Right lobe of liver (tissue), 6 donors: ENCODE measurements around the gene FAM20C. TPM values are rescaled to one million over a fixed set of nuclear protein-coding genes. Genes with fewer than 3 reads are reported as not detected.

Source experiments
- ATAC-seq, 4 donors: fragments of 200-7000 bp; cut with Tn5 transposase; one replicate each; pipeline ENCODE4 v1.9.1; 2020; ENCODE audit warnings: mild to moderate bottlenecking in 4 of 4, moderate library complexity in 4 of 4
- DNase-seq, 3 donors: peaks; one replicate each; pipeline ENCODE4 v3.0.0-alpha.2; 2020
- H3K27ac ChIP-seq, 3 donors: fragments of 200-600 bp; one replicate each; pipeline ENCODE4 v1.8.0; 2022
- H3K27me3 ChIP-seq, 2 donors: fragments of 200-600 bp; one replicate each; pipeline ENCODE4 v1.8.0; 2022
- H3K36me3 ChIP-seq, 4 donors: fragments of 200-600 bp; sonication (generic) in 1 of 4; one replicate each; pipeline versions ENCODE4 v1.5.1 to v1.8.0; 2017 to 2022; ENCODE audit warnings: control low read depth in 1 of 4
- H3K4me1 ChIP-seq, 4 donors: fragments of 200-600 bp; sonication (generic) in 1 of 4; one replicate each; pipeline versions ENCODE4 v1.5.1 to v1.8.0; 2017 to 2022; ENCODE audit warnings: control low read depth in 1 of 4
- H3K4me3 ChIP-seq, 3 donors: fragments of 200-600 bp; one replicate each; pipeline ENCODE4 v1.8.0; 2022
- H3K9me3 ChIP-seq, 4 donors: fragments of 200-600 bp; sonication (generic) in 1 of 4; one replicate each; pipeline versions ENCODE4 v1.5.1 to v1.8.0; 2017 to 2022; ENCODE audit warnings: control low read depth in 1 of 4
- POLR2A ChIP-seq: fragments of 450-650 bp; IDR thresholded peaks from one replicate; pipeline ENCODE4 v1.6.1; 2017; ENCODE audit warnings: antibody characterized with exemption, mild to moderate bottlenecking
- WGBS: methylation state at CpG from one replicate; pipeline ENCODE4 v1.1.6; 2018; ENCODE audit warnings: low coverage, low lambda C conversion rate; ENCODE audit not compliant: insufficient coverage; ENCODE audit errors: missing lambda C conversion rate; 5-methylcytosine and 5-hydroxymethylcytosine counted together
- intact Hi-C, 2 donors: fragments of 100-400 bp; cut with DNase I; formaldehyde crosslinking; loops; one replicate each; pipeline versions ENCODE4 v1.11.2 to v1.14.1; 2022
- total RNA-seq, 6 experiments: library from RNA; depleted of rRNA in 2 of 6; stranded (reverse); fragments of >200 nt in 2 of 6; fragmentation: NEBNext Ultra II Directional in 3 of 6; extraction: Animal tissue kit (Norgen Biotek cat#: 25700) in 3 of 6; gene quantifications; one replicate each; pipeline versions ENCODE4 v1.1.0 to v1.2.4, GENCODE V29; 2016 to 2023
- TF ChIP-seq, protein P1 (sequence below), 4 donors: fragments of 200-600 bp in 3 of 4; fragments of 450-650 bp in 1 of 4; IDR thresholded peaks; one replicate each; pipeline versions ENCODE4 v1.5.1 to v1.8.0; 2016 to 2022; ENCODE audit warnings: antibody characterized with exemption in 4 of 4, mild to moderate bottlenecking in 2 of 4
- donor health status: DM: no; HTN: yes; CAD: no.
- donor health status: DM: no; HTN: no; CAD: no.
- donor health status: DM: no; HTN: no; CAD: no.
- donor health status: DM: no; HTN: yes; CAD: no.
- donor health status: DM: no; HTN: yes; CAD: no.

Gene FAM20C
- total RNA-seq, 6 experiments from 2014 or later: 32.1 to 73.8 (median 57.3) TPM

DNA sequence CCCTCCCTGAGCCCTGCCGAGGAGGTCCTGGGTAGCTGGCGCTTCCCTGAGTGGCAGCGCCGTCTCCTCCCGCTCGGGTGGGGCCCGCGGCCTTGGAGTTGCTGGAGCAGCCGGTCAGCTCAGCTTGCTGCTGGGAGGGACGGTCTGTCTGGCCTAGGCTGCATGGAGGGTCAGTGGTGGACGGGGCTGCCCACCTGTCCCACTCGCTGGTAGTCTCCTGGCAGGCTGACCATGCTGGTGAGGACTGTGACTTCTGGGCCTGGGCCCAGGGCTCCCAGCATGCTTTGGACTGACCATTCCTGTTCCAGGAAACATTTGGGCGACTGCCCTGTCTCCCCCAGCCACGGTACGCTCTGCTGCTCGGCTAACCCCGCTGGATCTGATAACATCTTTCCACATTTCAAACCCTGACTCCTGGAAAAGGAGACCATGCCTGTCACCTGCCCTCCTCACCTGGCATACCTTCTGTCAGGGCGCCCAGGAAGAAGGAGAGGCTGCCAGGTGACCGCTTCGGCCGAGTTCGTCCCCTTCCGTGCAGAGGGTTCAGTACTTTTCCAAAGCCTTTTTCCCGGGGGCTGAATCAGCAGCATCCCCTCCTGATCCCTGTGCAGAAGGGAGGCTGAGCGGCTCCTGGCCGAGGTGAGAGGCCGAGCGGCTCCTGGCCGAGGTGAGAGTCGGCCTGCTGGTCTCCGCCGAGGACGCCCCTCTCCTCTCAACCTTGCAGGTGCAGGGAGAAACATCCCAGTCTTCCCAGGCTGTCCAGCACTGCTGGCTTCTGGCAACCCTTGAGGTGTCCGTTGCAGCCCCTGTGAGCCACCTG, 43.4 kb downstream of the FAM20C start:
- intact Hi-C loops: no loop called here
- peak; percentile 62 to 81 (median 71) for ATAC-seq
- Histone ChIP-seq H3K4me3 (peak overlapping the region in 2 of 3 donors; percentile 39 to 46), H3K4me1 (peaks cover 0 to 49% (median 12%) of the 10 kb centered on the region in 4 donors), H3K36me3 (no peaks in the 10 kb centered on the region), H3K27me3 (no peaks in the 10 kb centered on the region), H3K9me3 (no peaks in the 10 kb centered on the region), H3K27ac (peak overlapping the region; percentile 90 to 97 (median 93))
- WGBS: 24% methylated on average over 20 of the region's 34 CpGs
- TF ChIP-seq, protein P1, sequence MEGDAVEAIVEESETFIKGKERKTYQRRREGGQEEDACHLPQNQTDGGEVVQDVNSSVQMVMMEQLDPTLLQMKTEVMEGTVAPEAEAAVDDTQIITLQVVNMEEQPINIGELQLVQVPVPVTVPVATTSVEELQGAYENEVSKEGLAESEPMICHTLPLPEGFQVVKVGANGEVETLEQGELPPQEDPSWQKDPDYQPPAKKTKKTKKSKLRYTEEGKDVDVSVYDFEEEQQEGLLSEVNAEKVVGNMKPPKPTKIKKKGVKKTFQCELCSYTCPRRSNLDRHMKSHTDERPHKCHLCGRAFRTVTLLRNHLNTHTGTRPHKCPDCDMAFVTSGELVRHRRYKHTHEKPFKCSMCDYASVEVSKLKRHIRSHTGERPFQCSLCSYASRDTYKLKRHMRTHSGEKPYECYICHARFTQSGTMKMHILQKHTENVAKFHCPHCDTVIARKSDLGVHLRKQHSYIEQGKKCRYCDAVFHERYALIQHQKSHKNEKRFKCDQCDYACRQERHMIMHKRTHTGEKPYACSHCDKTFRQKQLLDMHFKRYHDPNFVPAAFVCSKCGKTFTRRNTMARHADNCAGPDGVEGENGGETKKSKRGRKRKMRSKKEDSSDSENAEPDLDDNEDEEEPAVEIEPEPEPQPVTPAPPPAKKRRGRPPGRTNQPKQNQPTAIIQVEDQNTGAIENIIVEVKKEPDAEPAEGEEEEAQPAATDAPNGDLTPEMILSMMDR (IDR thresholded peaks at IDR 0.05): no peak
- no peak for TF ChIP-seq POLR2A
- DNase-seq: peak; percentile 83 to 94 (median 91)

DNA sequence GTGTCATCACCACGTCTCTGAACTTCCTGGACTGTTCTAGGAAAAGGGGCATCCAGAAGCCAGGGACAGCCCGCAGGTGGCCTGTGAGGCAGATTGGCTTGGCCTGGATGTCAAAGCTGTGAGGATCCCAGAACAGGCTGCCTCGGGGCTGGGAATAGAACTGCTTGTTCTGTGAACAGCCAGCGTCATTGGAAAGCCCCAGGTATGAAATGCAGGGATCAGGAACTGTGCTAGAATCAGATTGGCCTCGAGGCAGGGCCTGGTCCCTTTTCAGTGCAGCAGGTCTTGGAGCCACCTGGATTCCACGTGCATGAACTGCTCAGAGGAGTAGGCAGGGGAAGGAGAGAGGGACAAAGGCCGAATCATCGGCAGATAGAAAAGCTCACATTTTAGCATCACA, 44.6 kb downstream of the FAM20C start:
- Histone ChIP-seq H3K9me3 (no peaks in the 10 kb centered on the region), H3K27me3 (no peaks in the 10 kb centered on the region), H3K27ac (peak overlapping the region in 1 of 3 donors; percentile 93), H3K4me3 (no peak overlapping the region), H3K4me1 (peaks cover 0 to 50% (median 13%) of the 10 kb centered on the region in 4 donors), H3K36me3 (no peaks in the 10 kb centered on the region)
- TF ChIP-seq, protein P1 (IDR thresholded peaks at IDR 0.05): no peak
- TF ChIP-seq POLR2A: no peak
- no peak for ATAC-seq
- no peak for DNase-seq
- 66% methylated on average over 2 of the region's 8 CpGs for WGBS
- intact Hi-C loops: no loop called here

DNA sequence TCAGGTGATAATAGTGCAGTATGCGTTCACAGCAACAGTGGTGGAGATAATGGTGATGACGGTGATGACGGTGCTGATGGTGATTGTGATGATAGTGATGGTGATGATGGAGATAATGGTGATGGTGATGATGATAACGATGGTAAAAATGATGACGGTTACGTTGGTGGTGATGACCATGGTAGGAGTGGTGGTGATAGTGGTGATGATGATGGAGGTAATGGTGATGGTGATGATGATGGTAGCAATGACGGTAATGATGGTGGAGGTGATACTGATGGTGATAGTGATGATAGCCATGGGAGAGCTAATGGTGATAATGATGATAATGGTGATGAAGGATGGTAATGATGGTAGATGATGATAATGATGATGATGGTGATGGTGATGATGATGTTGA, 45.0 kb downstream of the FAM20C start:
- no peak overlapping the region for H3K27ac ChIP-seq
- no peaks in the 10 kb centered on the region for H3K27me3 ChIP-seq
- TF ChIP-seq, protein P1 (IDR thresholded peaks at IDR 0.05): no peak
- TF ChIP-seq POLR2A: no peak
- peaks cover 0 to 46% (median 13%) of the 10 kb centered on the region in 4 donors for H3K4me1 ChIP-seq
- ATAC-seq (no peak), DNase-seq (no peak)
- intact Hi-C loops: no loop called here
- WGBS: 82% methylated on average over 7 of the region's 7 CpGs
- H3K4me3 ChIP-seq: no peak overlapping the region
- H3K9me3 ChIP-seq: no peaks in the 10 kb centered on the region
- H3K36me3 ChIP-seq: no peaks in the 10 kb centered on the region

DNA sequence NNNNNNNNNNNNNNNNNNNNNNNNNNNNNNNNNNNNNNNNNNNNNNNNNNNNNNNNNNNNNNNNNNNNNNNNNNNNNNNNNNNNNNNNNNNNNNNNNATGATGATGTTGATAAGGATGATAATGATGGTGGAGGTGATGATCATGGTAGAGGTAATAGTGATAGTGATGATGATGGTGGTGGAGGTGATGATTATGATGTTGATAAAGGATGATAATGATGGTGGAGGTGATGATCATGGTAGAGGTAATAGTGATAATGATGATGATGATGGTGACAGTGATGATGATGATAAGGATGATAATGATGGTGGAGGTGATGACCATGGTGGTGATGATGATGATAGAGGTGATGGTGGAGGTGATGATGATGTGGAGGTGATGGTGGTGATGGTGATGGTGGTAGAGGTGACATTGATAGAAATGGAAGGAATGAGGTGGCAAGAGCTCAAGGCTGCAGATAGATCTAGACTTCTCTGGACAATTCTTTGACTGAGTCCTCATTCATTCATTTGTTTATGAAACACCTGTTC, 47.8 kb downstream of the FAM20C start:
- ATAC-seq (no peak), DNase-seq (no peak)
- H3K4me3 ChIP-seq: no peak overlapping the region
- intact Hi-C loops: no loop called here
- no peaks in the 10 kb centered on the region for H3K27me3 ChIP-seq
- no peaks in the 10 kb centered on the region for H3K9me3 ChIP-seq
- H3K27ac ChIP-seq: peak overlapping the region in 1 of 3 donors; percentile 14
- peaks cover 0 to 30% (median 6%) of the 10 kb centered on the region in 4 donors for H3K4me1 ChIP-seq
- TF ChIP-seq, protein P1 (IDR thresholded peaks at IDR 0.05): no peak
- TF ChIP-seq POLR2A: no peak
- peaks cover 0 to 3% (median 0%) of the 10 kb centered on the region in 4 donors for H3K36me3 ChIP-seq
